ENCODE results near the gene KERA.

- TF ChIP-seq CTCF (IDR thresholded peaks at IDR 0.05) (no peak), POLR2AphosphoS5 (IDR thresholded peaks at IDR 0.05) (no peak), POLR2A (IDR thresholded peaks at IDR 0.05) (no peak)
These were observed 40.6 kb upstream of the KERA start for GRCh38 chr12:91098461-91098860.
